ENCODE measurements around the gene QPRT. TPM values are rescaled to one million over a fixed set of nuclear protein-coding genes. Genes with fewer than 3 reads are reported as not detected.
A peak's percentile ranks its signal among the peaks of the same experiment; 100 is the strongest.
"Not testable (repeated sequence)": the region's sequence is repeated elsewhere in the genome, so short reads cannot be mapped to it uniquely, and the experiment has no call there.

Gene QPRT
- 0.28 and 0.44 TPM in 2 replicates for total RNA-seq
- polyA plus RNA-seq, result 0.40 and 0.41 TPM in 2 replicates
- 0.26 and 0.39 TPM in 2 replicates for polyA plus RNA-seq (2011; cell fraction: cytosol; rRNA removed)
- polyA plus RNA-seq (2011; cell fraction: nucleus; rRNA removed), result 0.25 TPM in 1 of 2 replicates, not detected in the other
- 0.23 and 0.52 TPM in 2 replicates for polyA plus RNA-seq (2012)
- 0.73 and 1.0 TPM in 2 replicates for polyA minus RNA-seq
- not detected for polyA minus RNA-seq (2011; cell fraction: cytosol; rRNA and poly(A)+ RNA removed)
- polyA minus RNA-seq (2011; cell fraction: nucleus; rRNA and poly(A)+ RNA removed), result not detected in 2 replicates
- percentile 18 among the genes with signal in this experiment for Bru-seq, nascent RNA
- not detected for BruChase-seq, experiment 1, labeled RNA remaining after a 6-hour chase
- BruChase-seq, experiment 2, labeled RNA remaining after a 2-hour chase, result not detected
- long read RNA-seq, result 0 reads

DNA sequence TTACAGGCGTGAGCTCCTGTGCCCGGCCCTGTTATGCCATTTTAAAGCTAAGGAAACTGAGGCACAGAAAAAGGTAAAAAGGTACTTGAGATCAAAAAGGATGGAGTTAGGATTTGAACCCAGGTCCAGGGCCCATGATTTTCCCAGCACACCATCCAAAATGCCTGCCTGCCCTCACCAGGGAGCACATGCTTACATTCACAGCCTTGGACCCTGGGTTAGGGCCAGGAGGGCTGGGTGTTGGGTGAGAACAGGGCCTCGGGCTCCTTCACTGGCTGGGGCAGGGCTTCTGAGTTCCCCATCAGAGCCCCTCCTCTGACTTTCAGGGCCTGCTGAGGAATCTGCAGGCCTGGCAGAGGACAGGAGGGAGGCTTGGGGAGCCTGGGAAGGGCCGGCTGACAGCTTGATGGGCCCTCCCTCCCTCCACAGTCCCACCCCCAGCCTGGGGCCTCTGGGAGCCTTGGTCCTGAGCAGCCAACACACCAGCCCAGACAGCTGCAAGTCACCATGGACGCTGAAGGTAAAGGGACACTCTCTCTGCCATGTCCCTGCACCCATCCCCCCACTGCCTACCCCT, at the start of gene QPRT:
QPRT (plus strand) TSS at position 490 of the 577 bp plus-strand sequence; CDS start at position 508, 18 bp downstream.
- Histone ChIP-seq H4K20me1 (replicated peaks; ENCODE audit: control insufficient read depth, extremely low read depth, insufficient read depth, low read length) (no peaks in the 10 kb centered on the region), H3K4me3 (replicated peaks in 1 of 3; ENCODE audit: insufficient read depth in 1 of 3, low read depth in 1 of 3, low read length in 3 of 3) (no peak within 1 kb of the TSS), H3K9me1 (replicated peaks; ENCODE audit: control insufficient read depth, extremely low read depth, insufficient read depth, low read length) (no peaks in the 10 kb centered on the region), H3K36me3 (ENCODE audit: control insufficient read depth in 2 of 2, extremely low read depth in 1 of 2, insufficient read depth in 2 of 2, low read length in 2 of 2) (no peaks in the 10 kb centered on the region), H3K4me2 (ENCODE audit: insufficient read depth, low read length) (no peak within 1 kb of the TSS), H3K9me3 (replicated peaks; ENCODE audit: control insufficient read depth, insufficient read depth, low read length) (no peaks in the 10 kb centered on the region), H3K9ac (replicated peaks; ENCODE audit: extremely low read depth, insufficient read depth, low read length) (no peak within 1 kb of the TSS), H2AFZ (ENCODE audit: low read depth, low read length) (peak within 1 kb of the TSS; percentile 42), H3K27ac (ENCODE audit: insufficient read depth, low read depth, low read length) (no peak within 1 kb of the TSS), H3K27me3 (ENCODE audit: control insufficient read depth in 2 of 2, insufficient read depth in 2 of 2, low read length in 2 of 2) (peaks cover 0 to 2% of the 10 kb centered on the region in 2 experiments), H3K79me2 (ENCODE audit: control insufficient read depth, insufficient read depth, low read length) (no peaks in the 10 kb centered on the region), H3K4me1 (ENCODE audit: control insufficient read depth, extremely low read depth, insufficient read depth, low read length) (no peaks in the 10 kb centered on the region)
- dilution Hi-C loops (cut with MboI; ENCODE audit: extremely low pct_ligation_motif_present, low sequenced_read_pairs) (no loop called here), intact Hi-C loops (cut with micrococcal nuclease) (no loop called here)
- TF ChIP-seq GATA2 (IDR thresholded peaks at IDR 0.05; ENCODE audit: insufficient read depth, insufficient read length, low read depth, low read length) (no peak), EZH2 (IDR thresholded peaks at IDR 0.05; ENCODE audit: borderline replicate concordance, low read depth, low read length, severe bottlenecking) (no peak), JUN (IDR thresholded peaks at IDR 0.05; ENCODE audit: borderline replicate concordance, insufficient read depth, insufficient read length, low read depth) (no peak), MYC (IDR thresholded peaks at IDR 0.05; ENCODE audit: low read depth, low read length) (no peak), FOS (IDR thresholded peaks at IDR 0.05; ENCODE audit: borderline replicate concordance, insufficient read depth, low read length) (no peak), POLR2AphosphoS5 (IDR thresholded peaks at IDR 0.05; ENCODE audit: insufficient read depth, low read depth, low read length) (no peak), POLR2A (IDR thresholded peaks at IDR 0.05; ENCODE audit: low read depth, low read length) (no peak), MAX (IDR thresholded peaks at IDR 0.05; ENCODE audit: insufficient read depth, insufficient read length) (no peak)
- TF ChIP-seq, protein P1, sequence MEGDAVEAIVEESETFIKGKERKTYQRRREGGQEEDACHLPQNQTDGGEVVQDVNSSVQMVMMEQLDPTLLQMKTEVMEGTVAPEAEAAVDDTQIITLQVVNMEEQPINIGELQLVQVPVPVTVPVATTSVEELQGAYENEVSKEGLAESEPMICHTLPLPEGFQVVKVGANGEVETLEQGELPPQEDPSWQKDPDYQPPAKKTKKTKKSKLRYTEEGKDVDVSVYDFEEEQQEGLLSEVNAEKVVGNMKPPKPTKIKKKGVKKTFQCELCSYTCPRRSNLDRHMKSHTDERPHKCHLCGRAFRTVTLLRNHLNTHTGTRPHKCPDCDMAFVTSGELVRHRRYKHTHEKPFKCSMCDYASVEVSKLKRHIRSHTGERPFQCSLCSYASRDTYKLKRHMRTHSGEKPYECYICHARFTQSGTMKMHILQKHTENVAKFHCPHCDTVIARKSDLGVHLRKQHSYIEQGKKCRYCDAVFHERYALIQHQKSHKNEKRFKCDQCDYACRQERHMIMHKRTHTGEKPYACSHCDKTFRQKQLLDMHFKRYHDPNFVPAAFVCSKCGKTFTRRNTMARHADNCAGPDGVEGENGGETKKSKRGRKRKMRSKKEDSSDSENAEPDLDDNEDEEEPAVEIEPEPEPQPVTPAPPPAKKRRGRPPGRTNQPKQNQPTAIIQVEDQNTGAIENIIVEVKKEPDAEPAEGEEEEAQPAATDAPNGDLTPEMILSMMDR (IDR thresholded peaks at IDR 0.05; ENCODE audit: extremely low read depth in 1 of 2, insufficient read depth in 1 of 2, low read depth in 1 of 2, low read length in 2 of 2), result no peak
- POLR2A ChIA-PET, result no interaction called here
- BruUV-seq (replicated peaks), result no TSS peak
- FAIRE-seq (no peak), DNase-seq (ENCODE audit: low read depth, low spot score) (no peak)
- CTCF ChIA-PET, result interaction anchor here (1.3 kb wide), 1 partner anchor 376 kb away, joined by 3 read pairs; no protein-coding TSS in a partner anchor

- H3K9ac ChIP-seq (replicated peaks; ENCODE audit: extremely low read depth, insufficient read depth, low read length); FAIRE-seq; CTCF ChIA-PET; BruUV-seq (replicated peaks); H3K9me3 ChIP-seq (replicated peaks; ENCODE audit: control insufficient read depth, insufficient read depth, low read length); intact Hi-C loops (cut with micrococcal nuclease); DNase-seq (ENCODE audit: low read depth, low spot score); H3K4me2 ChIP-seq (ENCODE audit: insufficient read depth, low read length); H3K36me3 ChIP-seq (ENCODE audit: control insufficient read depth in 2 of 2, extremely low read depth in 1 of 2, insufficient read depth in 2 of 2, low read length in 2 of 2); H3K79me2 ChIP-seq (ENCODE audit: control insufficient read depth, insufficient read depth, low read length); H4K20me1 ChIP-seq (replicated peaks; ENCODE audit: control insufficient read depth, extremely low read depth, insufficient read depth, low read length); H3K9me1 ChIP-seq (replicated peaks; ENCODE audit: control insufficient read depth, extremely low read depth, insufficient read depth, low read length); H2AFZ ChIP-seq (ENCODE audit: low read depth, low read length); H3K27ac ChIP-seq (ENCODE audit: insufficient read depth, low read depth, low read length); dilution Hi-C loops (cut with MboI; ENCODE audit: extremely low pct_ligation_motif_present, low sequenced_read_pairs); H3K27me3 ChIP-seq (ENCODE audit: control insufficient read depth in 2 of 2, insufficient read depth in 2 of 2, low read length in 2 of 2); H3K4me3 ChIP-seq (replicated peaks in 1 of 3; ENCODE audit: insufficient read depth in 1 of 3, low read depth in 1 of 3, low read length in 3 of 3); POLR2A ChIA-PET; H3K4me1 ChIP-seq (ENCODE audit: control insufficient read depth, extremely low read depth, insufficient read depth, low read length): not testable (repeated sequence)
Measured at GRCh38 chr16:29629318-29629717, 49.7 kb upstream of the QPRT start.

Data from endothelial cell of umbilical vein (primary cell).